DMS79 treated with DMSO at 0.1 percent for 48 hours (cell line): ENCODE results near the gene CDK16.

Experiments
- DNase-seq: peaks from one replicate; lab custom pipeline; 2025; lab: John Stamatoyannopoulos, UW

Gene CDK16

GRCh38 chrX:47209508-47210238 lies 8.8 kb upstream of the CDK16 start:
- no peak for DNase-seq

GRCh38 chrX:47210661-47211425 lies 7.6 kb upstream of the CDK16 start:
- DNase-seq: no peak

GRCh38 chrX:47212381-47213293 lies 5.8 kb upstream of the CDK16 start:
- no peak for DNase-seq

GRCh38 chrX:47214435-47215077 lies 3.9 kb upstream of the CDK16 start:
- no peak for DNase-seq

- DNase-seq: no peak
Measured at GRCh38 chrX:47215291-47215900, 3.1 kb upstream of the CDK16 start.

- DNase-seq: no peak
Measured at GRCh38 chrX:47216393-47216925, 2.0 kb upstream of the CDK16 start.

- DNase-seq: no peak
Measured at GRCh38 chrX:47217121-47217851, 1.2 kb upstream of the CDK16 start.

- peak; percentile 95 for DNase-seq
Measured at GRCh38 chrX:47217852-47218279, 615 bp upstream of the CDK16 start.

GRCh38 chrX:47218920-47219815 lies 687 bp downstream of the CDK16 start:
- no peak for DNase-seq

GRCh38 chrX:47221756-47222155 lies 3.3 kb downstream of the CDK16 start:
- DNase-seq: no peak

- no peak for DNase-seq
Measured at GRCh38 chrX:47222751-47223350, 4.4 kb downstream of the CDK16 start.

- no peak for DNase-seq
Measured at GRCh38 chrX:47223476-47224250, 5.2 kb downstream of the CDK16 start.

- no peak for DNase-seq
Measured at GRCh38 chrX:47224266-47224895, 5.9 kb downstream of the CDK16 start.

GRCh38 chrX:47224896-47225290 lies 6.4 kb downstream of the CDK16 start:
- no peak for DNase-seq

GRCh38 chrX:47226071-47226470 lies 7.6 kb downstream of the CDK16 start:
- no peak for DNase-seq

- no peak for DNase-seq
Measured at GRCh38 chrX:47226531-47227333, 8.3 kb downstream of the CDK16 start.

- no peak for DNase-seq
Measured at GRCh38 chrX:47227334-47227583, 8.8 kb downstream of the CDK16 start.
